PC-3 (cell line): ENCODE measurements around the gene FLAD1. TPM values are rescaled to one million over a fixed set of nuclear protein-coding genes. Genes with fewer than 3 reads are reported as not detected.

Source experiments
- ATAC-seq: fragments of 200-7000 bp; cut with Tn5 transposase; 2 replicates; pipeline ENCODE4 v1.9.1; 2020; ENCODE audit warnings: mild to moderate bottlenecking, moderate library complexity
- BruUV-seq: library from RNA; stranded (reverse); fragments of 400-500 nt; replicated peaks from 2 replicates; lab custom pipeline; 2021; lab: Mats Ljungman, UMichigan
- CTCF ChIA-PET: fragments of 300-600 bp; sonication (Branson Sonifier 250); formaldehyde crosslinking; loops from one replicate; lab custom pipeline; 2022; ENCODE audit warnings: antibody characterized with exemption; lab: Charles Lee
- POLR2A ChIA-PET: fragments of 300-600 bp; sonication (Branson Sonifier 250); formaldehyde crosslinking; loops from one replicate; lab custom pipeline; 2022; ENCODE audit warnings: antibody characterized with exemption; ENCODE audit not compliant: unreplicated experiment; lab: Charles Lee
- DNase-seq: peaks from one replicate; pipeline ENCODE4 v3.0.0-alpha.2; 2015
- H2AFZ ChIP-seq: fragments of 300-600 bp; sonication (generic); 2 replicates; pipeline ENCODE4 v1.6.0; 2016; ENCODE audit warnings: antibody characterized with exemption, low read length
- H3F3A ChIP-seq: fragments of 300-600 bp; sonication (generic); one replicate; pipeline ENCODE4 v1.6.0; 2017; ENCODE audit warnings: antibody characterized with exemption, low read length, control low read depth, mild to moderate bottlenecking; ENCODE audit not compliant: unreplicated experiment
- H3K27ac ChIP-seq: fragments of 300-600 bp; sonication (generic); 2 replicates; pipeline ENCODE4 v1.5.1; 2016; ENCODE audit warnings: mild to moderate bottlenecking, low read length
- H3K27me3 ChIP-seq: fragments of 300-600 bp; sonication (generic); 2 replicates; pipeline ENCODE4 v1.6.1; 2016; ENCODE audit warnings: low read length, mixed read lengths
- H3K36me3 ChIP-seq: fragments of 300-600 bp; sonication (generic); 2 replicates; pipeline ENCODE4 v1.6.1; 2016; ENCODE audit warnings: low read depth, mixed run types, low read length, mixed read lengths
- H3K4me1 ChIP-seq: fragments of 300-600 bp; sonication (generic); 2 replicates; pipeline ENCODE4 v1.5.1; 2016; ENCODE audit warnings: low read length; ENCODE audit not compliant: insufficient read depth
- H3K4me2 ChIP-seq: fragments of 300-600 bp; sonication (generic); 2 replicates; pipeline ENCODE4 v1.6.0; 2016; ENCODE audit warnings: low read length
- H3K4me3 ChIP-seq: fragments of 300-600 bp; sonication (generic); 2 replicates; pipeline ENCODE4 v1.5.1; 2016; ENCODE audit warnings: mild to moderate bottlenecking, low read length, mixed read lengths
- H3K79me2 ChIP-seq: fragments of 300-600 bp; sonication (generic); 2 replicates; pipeline ENCODE4 v1.6.1; 2017; ENCODE audit warnings: low read length, mixed read lengths
- H3K9ac ChIP-seq: fragments of 300-600 bp; sonication (generic); 2 replicates; pipeline ENCODE4 v1.6.0; 2016; ENCODE audit warnings: mild to moderate bottlenecking, low read length
- H3K9me2 ChIP-seq: fragments of 300-600 bp; sonication (generic); replicated peaks from 2 replicates; pipeline ENCODE4 v1.6.1; 2016; ENCODE audit warnings: mixed run types, low read length, mixed read lengths
- H3K9me3 ChIP-seq: fragments of 300-600 bp; sonication (generic); 2 replicates; pipeline ENCODE4 v1.6.1; 2016; ENCODE audit warnings: low read length, mixed read lengths
- H4K20me1 ChIP-seq: fragments of 300-600 bp; sonication (generic); 2 replicates; pipeline ENCODE4 v1.6.1; 2016; ENCODE audit warnings: low read length, mixed read lengths
- EZH2 ChIP-seq: fragments of 300-600 bp; sonication (generic); IDR thresholded peaks from one replicate; pipeline ENCODE4 v1.6.1; 2017; ENCODE audit warnings: antibody characterized with exemption, mild to moderate bottlenecking, low read length; ENCODE audit not compliant: unreplicated experiment
- EZH2phosphoT487 ChIP-seq: fragments of 300-600 bp; sonication (generic); IDR thresholded peaks from 2 replicates; pipeline ENCODE4 v1.6.1; 2018; ENCODE audit warnings: mild to moderate bottlenecking, antibody characterized with exemption, low read length, borderline replicate concordance
- intact Hi-C: fragments of 100-400 bp; cut with micrococcal nuclease; formaldehyde crosslinking; loops from 2 replicates; pipeline ENCODE4 v1.9.0; 2023
- total RNA-seq: library from RNA; depleted of rRNA; stranded (reverse); fragments of >200 nt; gene quantifications from 2 replicates; pipeline ENCODE4 v1.2.3, GENCODE V29; 2014
- TF ChIP-seq, protein P1 (sequence below): fragments of 300-600 bp; sonication (generic); conservative IDR thresholded peaks from 2 replicates; pipeline ENCODE4 v1.5.1; 2017; ENCODE audit warnings: antibody characterized with exemption, low read depth, mild to moderate bottlenecking, low read length

FLAD1 gene
- total RNA-seq, 1 experiment from 2014 or later = 84.0 TPM

DNA sequence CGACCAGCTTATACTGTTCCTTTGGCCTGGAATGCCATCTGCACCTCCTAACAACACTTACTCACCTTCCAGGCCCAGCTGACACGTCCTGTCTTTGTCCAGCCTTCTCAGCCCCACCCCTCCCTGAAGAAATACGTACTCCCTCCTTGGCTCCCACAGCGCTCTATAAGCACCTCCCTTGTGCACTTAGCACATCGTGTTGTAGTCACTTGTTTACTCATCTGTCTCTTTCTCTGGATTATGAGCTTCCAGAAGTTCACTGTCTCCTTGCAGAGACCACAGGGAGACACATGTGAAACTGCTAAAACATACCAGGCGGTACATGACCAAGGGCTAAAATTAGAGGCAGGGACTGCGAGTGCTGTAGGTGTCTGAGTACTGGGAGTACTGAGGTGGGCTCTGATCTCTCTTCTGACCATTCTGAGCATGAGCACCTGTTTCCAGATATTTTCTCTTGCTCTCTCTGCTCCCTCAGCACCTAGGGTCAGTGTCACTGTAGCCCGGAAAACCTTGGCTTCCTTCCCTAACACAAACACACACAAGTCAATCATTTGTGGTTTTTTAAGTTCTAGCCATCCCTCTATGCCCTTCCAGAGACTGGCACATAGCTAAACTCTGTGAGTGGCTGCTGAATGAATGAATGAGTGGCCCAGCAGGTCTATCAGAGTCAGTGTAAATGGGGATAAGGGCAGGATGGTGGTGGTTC, 55.6 kb downstream of the FLAD1 start:
- no peak for TF ChIP-seq EZH2
- TF ChIP-seq, protein P1, sequence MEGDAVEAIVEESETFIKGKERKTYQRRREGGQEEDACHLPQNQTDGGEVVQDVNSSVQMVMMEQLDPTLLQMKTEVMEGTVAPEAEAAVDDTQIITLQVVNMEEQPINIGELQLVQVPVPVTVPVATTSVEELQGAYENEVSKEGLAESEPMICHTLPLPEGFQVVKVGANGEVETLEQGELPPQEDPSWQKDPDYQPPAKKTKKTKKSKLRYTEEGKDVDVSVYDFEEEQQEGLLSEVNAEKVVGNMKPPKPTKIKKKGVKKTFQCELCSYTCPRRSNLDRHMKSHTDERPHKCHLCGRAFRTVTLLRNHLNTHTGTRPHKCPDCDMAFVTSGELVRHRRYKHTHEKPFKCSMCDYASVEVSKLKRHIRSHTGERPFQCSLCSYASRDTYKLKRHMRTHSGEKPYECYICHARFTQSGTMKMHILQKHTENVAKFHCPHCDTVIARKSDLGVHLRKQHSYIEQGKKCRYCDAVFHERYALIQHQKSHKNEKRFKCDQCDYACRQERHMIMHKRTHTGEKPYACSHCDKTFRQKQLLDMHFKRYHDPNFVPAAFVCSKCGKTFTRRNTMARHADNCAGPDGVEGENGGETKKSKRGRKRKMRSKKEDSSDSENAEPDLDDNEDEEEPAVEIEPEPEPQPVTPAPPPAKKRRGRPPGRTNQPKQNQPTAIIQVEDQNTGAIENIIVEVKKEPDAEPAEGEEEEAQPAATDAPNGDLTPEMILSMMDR = no peak
- no peak for TF ChIP-seq EZH2phosphoT487
- no peaks in the 10 kb centered on the region for H4K20me1 ChIP-seq
- BruUV-seq = no TSS peak
- POLR2A ChIA-PET = interaction anchor here (0.5 to 0.6 kb wide), 3 partner anchors 14 to 946 kb away, joined by 3 to 30 read pairs (median 6); no protein-coding TSS in a partner anchor
- H3K79me2 ChIP-seq = no peaks in the 10 kb centered on the region
- peak; percentile 89 for DNase-seq
- intact Hi-C loops = no loop called here
- no peaks in the 10 kb centered on the region for H3K9me2 ChIP-seq
- H3K9me3 ChIP-seq = no peaks in the 10 kb centered on the region
- H3K27ac ChIP-seq = peak overlapping the region; percentile 44
- no peak overlapping the region for H3K9ac ChIP-seq
- H2AFZ ChIP-seq = peak overlapping the region; percentile 5
- H3F3A ChIP-seq = no peaks in the 10 kb centered on the region
- no peaks in the 10 kb centered on the region for H3K36me3 ChIP-seq
- peak; percentile 98 for ATAC-seq
- H3K27me3 ChIP-seq = no peaks in the 10 kb centered on the region
- H3K4me1 ChIP-seq = peaks cover 18% of the 10 kb centered on the region
- peak overlapping the region; percentile 1; the same call in 1 of the 2 replicates for H3K4me3 ChIP-seq
- peak overlapping the region; percentile 32 for H3K4me2 ChIP-seq
- CTCF ChIA-PET = interaction anchor here (0.6 to 1.6 kb wide), 6 partner anchors 13 to 958 kb away, joined by 3 to 9 read pairs (median 4); partner anchors contain the start of gene ADAM15

DNA sequence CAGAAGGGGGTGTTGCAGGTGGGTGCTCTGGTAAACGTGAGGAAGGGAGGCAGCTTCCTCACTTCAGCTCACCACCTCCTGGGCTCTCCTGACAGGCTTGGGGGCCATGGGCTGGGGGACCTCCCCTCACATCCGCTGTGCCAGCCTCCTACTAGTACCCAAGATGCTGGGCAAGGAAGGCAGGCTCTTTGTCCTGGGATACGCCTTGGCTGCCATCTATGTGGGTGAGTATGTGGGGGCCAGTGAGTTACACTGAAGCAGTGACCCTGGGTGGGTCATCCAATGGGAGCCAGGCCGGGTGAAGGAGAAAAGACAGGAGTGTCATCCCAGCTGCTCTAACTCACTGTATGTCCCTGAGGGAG, 56.1 kb downstream of the FLAD1 start:
- no peak for TF ChIP-seq EZH2phosphoT487
- TF ChIP-seq, protein P1 = no peak
- TF ChIP-seq EZH2 = no peak
- no peaks in the 10 kb centered on the region for H3F3A ChIP-seq
- no TSS peak for BruUV-seq
- no peaks in the 10 kb centered on the region for H4K20me1 ChIP-seq
- no peaks in the 10 kb centered on the region for H3K79me2 ChIP-seq
- no peak overlapping the region for H3K4me3 ChIP-seq
- H3K9ac ChIP-seq = no peak overlapping the region
- no peak overlapping the region; the same call in 1 of the 2 replicates for H2AFZ ChIP-seq
- peaks cover 18% of the 10 kb centered on the region for H3K4me1 ChIP-seq
- no peaks in the 10 kb centered on the region for H3K27me3 ChIP-seq
- intact Hi-C loops = no loop called here
- peak overlapping the region; percentile 44 for H3K27ac ChIP-seq
- no peaks in the 10 kb centered on the region for H3K9me3 ChIP-seq
- no peaks in the 10 kb centered on the region for H3K9me2 ChIP-seq
- H3K4me2 ChIP-seq = peak overlapping the region; percentile 32
- ChIA-PET POLR2A (interaction anchor here (0.5 kb wide), 1 partner anchor 945 kb away, joined by 30 read pairs; no protein-coding TSS in a partner anchor), CTCF (interaction anchor here (0.6 to 1.6 kb wide), 5 partner anchors 12 to 957 kb away, joined by 3 to 9 read pairs (median 4); partner anchors contain the start of gene ADAM15)
- no peaks in the 10 kb centered on the region for H3K36me3 ChIP-seq
- DNase-seq (no peak), ATAC-seq (no peak)
